OCI-M1 (cell line): ENCODE data around the gene ACSL3.
A peak's percentile ranks its signal among the peaks of the same experiment; 100 is the strongest.

Experiments used
- DNase-seq: peaks from one replicate; lab custom pipeline; 2025; lab: John Stamatoyannopoulos, UW

Gene ACSL3

DNA sequence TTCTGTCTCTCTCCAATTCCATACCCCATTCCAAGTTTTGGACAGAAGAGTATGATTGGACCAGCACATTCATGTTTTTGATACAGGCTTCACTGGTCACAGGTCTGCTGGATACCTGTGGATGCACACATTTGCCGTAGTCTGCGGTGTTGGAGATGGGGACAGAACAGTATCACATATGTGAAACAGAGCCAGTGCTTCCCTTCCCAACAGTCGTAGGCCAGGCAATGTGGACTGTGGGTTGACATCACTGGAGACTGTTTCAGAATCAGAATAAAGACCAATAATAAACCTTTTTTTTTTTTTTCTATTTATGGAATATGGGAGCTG is 18.7 kb downstream of the ACSL3 start:
- no peak for DNase-seq

DNA sequence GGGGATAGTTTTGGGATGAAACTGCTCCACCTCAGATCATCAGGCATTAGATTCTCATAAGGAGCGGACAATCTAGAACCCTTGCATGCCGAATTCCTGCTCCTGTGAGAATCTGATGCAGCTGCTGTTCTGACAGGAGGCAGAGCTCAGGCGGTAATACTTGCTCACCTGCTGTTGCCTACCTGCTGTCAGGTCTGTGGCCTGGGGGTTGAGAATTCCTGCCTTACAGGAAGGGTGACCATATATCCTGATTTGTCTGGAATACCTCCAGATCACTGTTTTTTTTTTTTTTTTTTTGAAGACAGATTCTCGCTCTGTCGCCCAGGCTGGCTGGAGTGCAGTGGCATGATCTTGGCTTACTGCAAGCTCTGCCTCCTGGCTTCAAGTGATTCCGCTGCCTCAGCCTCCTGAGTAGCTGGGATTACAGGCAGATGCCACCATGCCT is 21.7 kb downstream of the ACSL3 start:
- DNase-seq: no peak

- no peak for DNase-seq
Observed at GRCh38 chr2:222883420-222883819, 22.6 kb downstream of the ACSL3 start.

DNA sequence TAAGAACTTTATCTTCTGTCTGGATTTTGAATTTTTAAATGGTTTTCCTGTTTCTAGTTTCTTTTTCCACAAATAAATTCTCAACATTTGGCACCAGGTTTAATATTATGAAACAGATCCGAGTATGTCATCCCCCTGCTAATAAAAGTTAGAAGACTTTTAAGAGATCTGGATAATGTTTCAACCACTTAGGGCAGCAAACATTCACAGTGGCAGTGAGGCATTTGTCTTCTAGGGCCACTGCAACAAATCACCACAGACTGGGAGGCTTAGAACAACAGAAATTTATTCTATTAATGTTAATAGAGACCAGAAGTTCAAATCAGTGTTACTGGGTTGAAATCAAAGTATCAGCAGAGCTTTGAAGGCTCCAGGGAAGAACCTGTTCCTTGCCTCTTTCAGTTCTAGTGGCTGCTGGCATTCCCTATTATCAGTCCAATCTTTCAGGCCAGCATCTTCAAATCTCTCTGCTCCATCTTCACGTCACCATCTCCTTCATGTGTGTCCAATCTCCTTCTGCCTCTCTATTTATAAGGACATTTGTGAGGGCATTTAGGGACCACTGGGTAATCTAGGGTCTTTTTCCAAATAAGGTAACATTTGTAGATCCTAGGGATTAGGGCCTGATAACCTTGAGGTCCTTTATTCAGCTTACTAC is 23.4 kb downstream of the ACSL3 start:
- no peak for DNase-seq

- DNase-seq: no peak
Observed at GRCh38 chr2:222884805-222885424, 24.1 kb downstream of the ACSL3 start.

DNA sequence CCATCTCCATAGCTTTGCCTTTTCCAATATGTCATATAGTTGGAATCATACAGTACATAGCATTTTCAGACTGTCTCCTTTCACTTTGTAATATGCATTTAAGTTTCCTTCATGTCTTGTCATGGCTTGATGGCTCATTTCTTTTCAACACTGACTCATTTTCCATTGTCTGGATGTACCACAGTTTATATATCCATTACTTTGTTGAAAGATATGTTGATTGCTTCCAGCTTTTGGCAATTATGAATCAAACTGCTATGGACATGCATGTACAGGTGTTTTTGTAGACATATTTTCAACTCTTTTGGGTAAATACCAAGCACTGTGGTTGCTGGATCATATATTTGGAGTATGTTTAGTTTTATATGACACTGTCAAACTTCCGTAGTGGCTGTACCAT is 26.3 kb downstream of the ACSL3 start:
- DNase-seq: no peak

- DNase-seq: no peak
Observed at GRCh38 chr2:222888716-222889115, 27.9 kb downstream of the ACSL3 start.

DNA sequence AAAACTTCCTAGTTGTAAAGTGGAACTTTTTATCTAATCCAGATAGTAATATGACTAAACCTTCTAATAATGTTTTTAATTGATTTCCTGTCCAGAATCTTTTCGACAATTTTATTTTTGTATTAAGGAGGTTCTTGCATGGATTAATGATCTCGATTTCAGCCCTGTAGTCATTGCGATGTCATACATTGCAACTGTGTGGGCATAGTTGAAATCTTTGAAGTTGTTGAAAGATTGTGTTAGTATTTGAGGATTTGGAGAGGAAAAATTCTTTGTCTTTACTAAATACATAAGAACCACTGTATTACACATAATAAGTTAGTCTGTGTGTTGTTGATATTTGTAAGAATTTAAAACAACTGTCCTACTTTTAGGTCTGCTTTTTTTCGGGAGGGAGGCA is 31.1 kb downstream of the ACSL3 start:
- no peak for DNase-seq

DNA sequence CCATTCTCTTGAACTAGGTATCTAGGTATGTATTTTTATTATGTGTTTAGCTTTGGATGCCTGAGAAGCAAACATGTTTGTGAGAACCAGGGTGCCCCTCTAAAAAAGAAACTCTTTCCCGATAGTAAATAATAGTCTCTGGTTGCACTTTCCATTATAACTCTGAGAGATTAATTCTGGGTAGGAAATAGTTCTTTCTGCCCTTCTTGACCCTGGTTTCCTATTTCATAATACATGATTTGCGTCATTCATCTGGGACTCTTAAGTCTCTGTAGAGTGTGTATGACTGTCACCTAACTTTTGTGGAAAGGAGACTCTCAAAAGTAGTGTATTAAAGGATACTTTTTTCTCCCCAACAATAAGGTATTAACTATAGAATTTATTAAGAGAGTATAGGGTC is 31.5 kb downstream of the ACSL3 start:
- peak; percentile 31 for DNase-seq

- DNase-seq: no peak
Observed at GRCh38 chr2:222892761-222893160, 31.9 kb downstream of the ACSL3 start.

DNA sequence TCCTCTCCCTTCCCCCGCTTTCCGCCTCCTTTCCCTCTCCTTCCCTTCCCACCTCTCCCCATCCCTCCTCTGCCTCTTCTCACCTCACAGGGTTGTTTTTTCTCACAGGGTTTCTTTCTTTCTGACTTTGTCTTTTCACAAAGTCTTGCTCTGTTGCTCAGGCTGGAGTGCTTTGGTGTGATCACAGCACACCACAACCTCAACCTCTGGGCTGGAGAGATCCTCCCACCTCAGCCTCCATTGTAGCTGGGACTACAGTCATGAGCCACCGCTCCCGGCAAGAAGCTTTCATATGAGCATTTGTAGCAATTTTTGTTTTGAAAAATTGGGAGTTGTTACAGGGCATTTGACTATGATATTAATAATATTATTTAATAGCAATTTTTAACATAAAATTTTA is 32.9 kb downstream of the ACSL3 start:
- DNase-seq: no peak

GRCh38 chr2:222895144-222895543 is 34.3 kb downstream of the ACSL3 start:
- peak; percentile 11 for DNase-seq

DNA sequence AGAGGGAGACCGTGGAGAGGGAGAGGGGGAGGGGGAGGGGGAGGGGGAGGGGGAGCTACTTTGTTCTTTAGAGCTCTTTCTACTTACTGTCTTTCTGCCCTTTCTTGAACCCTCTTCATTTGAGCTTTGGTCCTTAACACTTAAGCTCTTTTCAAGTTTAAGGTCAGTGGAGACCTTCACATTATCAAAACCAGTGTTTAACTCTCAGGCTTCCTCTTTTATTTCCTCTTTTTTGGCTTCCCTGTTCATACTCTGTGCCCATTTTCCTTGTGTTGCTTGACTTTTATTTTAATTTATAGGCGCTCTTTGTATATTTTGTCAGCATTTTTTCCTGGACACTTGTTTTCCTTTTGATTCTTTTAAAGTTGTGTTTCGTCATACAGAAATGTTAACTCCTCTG is 37.1 kb downstream of the ACSL3 start:
- DNase-seq: peak; percentile 43

DNA sequence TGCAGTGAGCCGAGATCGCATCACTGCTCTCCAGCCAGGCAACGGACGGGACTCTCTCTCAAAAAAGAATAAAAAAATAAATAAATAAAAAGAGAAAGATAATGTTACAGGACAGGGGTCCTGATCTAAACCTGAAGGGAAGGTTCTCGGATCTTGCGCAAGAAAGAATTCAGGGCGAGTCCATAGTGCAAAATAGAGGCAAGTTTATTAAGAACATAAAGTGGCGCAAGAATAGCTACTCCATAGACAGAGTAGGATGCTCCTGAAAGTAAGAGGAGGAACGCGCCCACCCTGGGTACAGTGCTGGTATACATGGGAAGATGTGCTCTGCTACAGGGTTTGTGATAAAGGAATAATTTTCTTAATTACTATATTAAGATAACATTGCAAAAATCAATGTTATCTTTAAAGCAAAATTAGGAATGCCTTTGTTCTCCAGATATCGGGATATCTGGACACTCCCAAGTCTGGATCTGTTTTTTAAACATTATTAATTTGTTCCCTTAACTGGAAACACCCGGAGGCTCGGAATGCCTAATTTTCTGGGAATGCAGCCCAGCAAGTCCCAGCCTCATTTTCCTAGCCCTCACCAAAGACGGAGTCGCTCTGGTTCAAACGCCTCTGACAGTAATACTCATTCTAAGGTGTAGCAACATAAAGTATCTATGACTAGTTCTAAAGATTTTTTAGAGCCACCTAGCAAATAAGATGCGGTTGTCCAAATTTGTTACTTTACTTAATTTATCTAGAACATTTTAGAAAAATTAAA is 38.8 kb downstream of the ACSL3 start:
- no peak for DNase-seq

- no peak for DNase-seq
Observed at GRCh38 chr2:222900354-222900753, 39.5 kb downstream of the ACSL3 start.

- no peak for DNase-seq
Observed at GRCh38 chr2:222902660-222903059, 41.8 kb downstream of the ACSL3 start.

DNA sequence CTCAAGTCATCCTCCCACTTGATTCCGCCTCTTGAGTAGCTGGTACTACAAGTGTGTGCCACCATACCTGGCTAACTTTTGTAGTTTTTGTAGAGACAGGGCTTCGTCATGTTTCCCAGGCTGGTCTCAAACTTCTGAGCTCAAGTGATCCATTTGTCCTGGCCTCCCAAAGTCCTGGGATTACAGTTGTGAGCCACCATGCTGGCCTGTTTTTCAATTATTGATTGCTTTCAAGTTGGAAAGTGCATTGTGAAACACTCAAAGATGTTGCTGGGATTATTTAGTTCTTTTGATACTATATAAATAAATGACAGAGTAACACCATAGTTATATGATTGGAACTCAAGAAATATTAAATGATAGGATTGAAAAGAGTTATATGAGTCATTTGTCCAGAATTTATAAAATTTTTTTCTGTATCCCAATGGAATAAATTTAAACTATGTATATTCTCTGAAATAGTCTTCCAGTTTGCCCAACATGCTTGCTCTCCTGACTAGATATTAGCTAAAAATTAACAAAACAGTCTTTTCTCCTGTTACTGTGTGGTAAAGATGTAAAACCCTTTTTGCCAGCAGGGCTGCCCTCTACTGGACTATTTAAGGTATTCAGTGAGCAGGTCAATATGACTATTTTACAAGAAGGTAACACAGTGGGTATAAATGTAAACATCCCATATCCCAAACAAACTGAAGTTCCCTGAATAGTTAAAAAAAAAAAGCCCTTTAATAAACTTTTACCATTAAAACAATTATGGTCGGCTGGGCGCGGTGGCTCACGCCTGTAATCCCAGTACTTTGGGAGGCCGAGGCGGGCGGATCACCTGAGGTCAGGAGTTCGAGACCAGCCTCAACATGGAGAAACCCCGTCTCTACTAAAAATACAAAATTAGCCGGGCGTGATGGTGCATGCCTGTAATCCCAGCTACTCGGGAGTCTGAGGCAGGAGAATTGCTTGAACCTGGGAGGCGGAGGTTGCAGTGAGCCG is 42.7 kb downstream of the ACSL3 start:
- DNase-seq: peak; percentile 72

DNA sequence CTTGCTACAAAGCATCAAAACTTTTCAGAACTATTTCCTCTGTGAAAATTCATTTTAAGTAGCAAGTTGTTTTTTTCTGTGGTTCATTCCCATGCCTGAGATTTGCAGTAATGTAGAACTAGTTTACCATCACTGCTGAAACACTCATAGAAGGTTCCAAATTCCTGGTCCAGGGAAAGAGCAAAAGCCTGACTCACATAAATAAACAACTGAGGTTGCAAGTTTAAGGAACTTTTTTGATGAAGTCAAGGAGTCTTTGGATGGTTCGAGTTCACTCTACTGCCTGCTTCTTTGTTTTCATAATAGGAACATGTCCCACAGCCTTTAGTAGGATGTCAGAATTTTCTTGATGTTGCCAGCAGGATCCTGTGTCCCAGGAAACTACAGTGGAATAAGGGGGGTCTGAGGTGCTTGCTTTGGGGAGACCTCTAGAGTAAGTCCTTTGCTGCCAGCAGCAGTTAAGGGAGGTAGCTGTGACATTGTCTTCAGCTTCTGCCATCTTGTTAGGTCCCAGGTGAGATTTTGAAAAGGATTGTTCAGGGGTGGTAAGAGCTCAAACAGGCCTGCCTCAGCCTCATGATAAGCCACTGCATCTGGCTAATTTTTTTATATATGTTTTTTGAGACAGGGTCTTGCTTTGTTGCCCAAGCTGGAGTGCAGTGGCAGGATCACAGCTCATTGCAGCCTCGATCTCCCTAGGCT is 43.9 kb downstream of the ACSL3 start:
- DNase-seq: no peak

GRCh38 chr2:222907048-222907447 is 46.2 kb downstream of the ACSL3 start:
- DNase-seq: no peak

- DNase-seq: no peak
Observed at GRCh38 chr2:222907790-222908441, 47.1 kb downstream of the ACSL3 start.

- DNase-seq: no peak
Observed at GRCh38 chr2:222909286-222909685, 48.5 kb downstream of the ACSL3 start.
